ENCODE measurements around the gene FRMD5.
"Not testable (repeated sequence)": the region's sequence is repeated elsewhere in the genome, so short reads cannot be mapped to it uniquely, and the experiment has no call there.

The FRMD5 gene

DNA sequence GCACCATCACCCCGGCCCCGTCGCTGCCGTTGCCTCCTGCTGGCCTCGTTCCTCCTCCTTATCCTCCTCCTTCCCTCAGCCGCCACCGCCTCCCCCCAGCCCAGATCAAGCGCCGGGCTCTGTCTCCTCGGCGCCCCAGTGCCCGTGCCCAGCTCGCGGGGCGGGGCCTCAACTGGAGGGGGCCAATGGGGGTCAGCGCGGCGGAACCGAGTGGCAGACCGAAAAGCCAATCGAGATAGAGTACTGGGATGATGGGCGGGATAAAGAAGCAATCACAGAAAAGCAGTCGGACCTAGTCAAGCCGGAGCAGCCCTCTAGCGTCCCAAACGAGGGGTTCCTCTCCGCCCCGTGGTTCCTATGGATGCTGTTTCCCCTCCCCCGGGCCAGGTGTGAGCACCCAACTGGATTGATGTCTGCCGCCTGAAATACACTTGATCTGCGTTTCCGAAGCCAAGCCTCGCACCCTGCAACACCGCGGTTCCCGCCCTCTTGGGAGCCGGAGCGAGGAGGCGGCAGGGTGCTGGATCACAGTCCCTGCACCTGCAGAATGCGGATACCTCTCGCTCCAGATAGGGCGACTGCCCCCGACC, at the start of gene FRMD5:
FRMD5 (minus strand) TSS at position 121 of the 590 bp plus-strand sequence.
- DNase-seq (ENCODE audit: extremely low spot score, insufficient read length, low read depth) (peak; percentile 83), FAIRE-seq (peak; percentile 95)

DNA sequence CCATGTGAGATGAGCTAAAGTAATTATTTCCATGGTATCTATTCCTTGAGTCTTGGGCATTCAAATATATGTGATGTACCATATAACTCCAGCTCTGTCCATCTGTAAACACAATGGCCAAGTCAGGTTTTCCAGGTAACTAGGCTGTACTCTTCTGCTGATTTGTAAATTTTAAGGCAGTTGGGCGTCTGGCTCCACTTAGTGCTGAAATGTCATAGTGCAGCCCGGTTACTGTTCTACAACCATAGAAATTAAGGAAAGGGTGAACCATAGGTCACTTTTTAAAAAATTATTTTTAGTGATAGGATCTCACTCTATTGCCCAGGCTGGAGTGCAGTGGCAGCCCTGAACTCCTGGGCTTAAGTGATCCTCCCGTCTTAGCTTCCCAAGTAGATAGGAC, 48.8 kb upstream of the FRMD5 start:
- no peak for FAIRE-seq
- DNase-seq (ENCODE audit: extremely low spot score, insufficient read length, low read depth) = no peak

DNA sequence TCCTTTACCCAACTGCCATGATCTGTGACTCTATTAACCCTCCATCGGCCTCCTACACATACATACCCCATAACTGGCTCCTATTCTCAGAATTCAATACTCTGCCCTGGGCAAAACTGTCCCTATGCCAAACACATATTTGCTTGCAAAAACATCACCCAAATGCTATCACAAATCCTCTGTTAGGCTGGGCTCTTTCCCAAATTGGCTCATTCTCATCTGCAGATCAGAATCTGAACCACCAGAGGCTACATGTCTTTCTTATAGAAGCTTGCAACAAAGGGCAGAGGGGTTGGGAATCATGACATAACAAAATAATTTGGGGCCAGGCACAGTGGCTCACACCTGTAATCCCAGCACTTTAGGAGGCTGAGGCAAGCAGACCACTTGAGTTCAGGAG, 48.1 kb upstream of the FRMD5 start:
- FAIRE-seq (no peak), DNase-seq (ENCODE audit: extremely low spot score, insufficient read length, low read depth) (no peak)

DNA sequence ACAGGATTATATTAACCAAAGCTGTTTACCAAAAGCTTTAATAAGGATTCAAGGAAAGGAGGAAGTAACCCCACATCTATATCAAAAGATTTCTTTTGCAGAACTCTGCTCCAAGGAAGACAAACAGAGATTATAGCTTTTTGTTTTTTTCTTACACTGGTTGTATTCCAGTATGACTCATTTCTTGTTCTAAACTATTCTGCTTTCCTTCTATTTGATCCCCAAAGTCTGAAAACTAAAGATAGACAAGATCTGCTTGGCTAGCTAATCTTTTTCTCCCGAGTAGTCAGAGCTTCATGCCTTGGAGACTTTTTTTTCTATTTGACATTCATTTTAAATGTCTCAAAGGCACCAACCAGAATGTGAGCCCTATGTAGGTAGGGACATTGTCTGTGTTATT, 36.8 kb upstream of the FRMD5 start:
- DNase-seq (ENCODE audit: extremely low spot score, insufficient read length, low read depth) (no peak), FAIRE-seq (no peak)

DNA sequence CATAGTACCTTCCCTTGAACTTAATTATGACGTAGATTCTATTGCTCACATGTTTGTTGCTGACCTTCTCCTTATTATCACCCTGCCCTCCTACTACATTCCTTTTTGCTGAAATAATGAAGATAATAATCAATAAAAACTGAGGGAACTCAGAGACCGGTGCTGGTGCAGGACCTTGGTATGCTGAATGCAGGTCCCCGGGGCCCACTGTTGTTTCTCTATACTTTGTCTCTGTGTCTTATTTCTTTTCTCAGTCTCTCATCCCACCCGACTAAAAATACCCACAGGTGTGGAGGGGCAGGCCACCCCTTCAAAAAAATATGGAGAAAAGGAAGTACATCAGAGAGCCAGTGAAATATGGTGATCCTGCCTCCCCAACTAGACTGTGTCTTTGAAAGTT, 34.2 kb upstream of the FRMD5 start:
- FAIRE-seq; DNase-seq (ENCODE audit: extremely low spot score, insufficient read length, low read depth): not testable (repeated sequence)

DNA sequence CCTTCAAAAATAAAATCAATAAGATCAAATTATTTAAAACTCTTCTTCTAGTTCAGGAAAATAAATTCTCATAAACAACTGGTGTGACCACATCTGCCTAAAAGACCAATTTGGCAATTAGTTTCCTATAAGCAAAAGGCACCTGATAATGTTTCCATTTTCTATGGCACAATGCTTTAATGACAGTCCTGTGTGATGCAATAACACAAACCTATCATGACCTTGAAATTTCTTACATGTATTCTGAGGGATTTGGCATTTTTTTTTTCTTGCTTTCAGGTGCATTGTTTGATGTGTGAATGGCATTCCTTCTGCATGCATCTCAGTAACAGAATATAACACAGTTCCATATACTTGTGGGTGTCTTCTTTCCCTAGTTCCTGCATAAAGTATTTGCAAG, 32.5 kb upstream of the FRMD5 start:
- DNase-seq (ENCODE audit: extremely low spot score, insufficient read length, low read depth) (no peak), FAIRE-seq (no peak)

DNA sequence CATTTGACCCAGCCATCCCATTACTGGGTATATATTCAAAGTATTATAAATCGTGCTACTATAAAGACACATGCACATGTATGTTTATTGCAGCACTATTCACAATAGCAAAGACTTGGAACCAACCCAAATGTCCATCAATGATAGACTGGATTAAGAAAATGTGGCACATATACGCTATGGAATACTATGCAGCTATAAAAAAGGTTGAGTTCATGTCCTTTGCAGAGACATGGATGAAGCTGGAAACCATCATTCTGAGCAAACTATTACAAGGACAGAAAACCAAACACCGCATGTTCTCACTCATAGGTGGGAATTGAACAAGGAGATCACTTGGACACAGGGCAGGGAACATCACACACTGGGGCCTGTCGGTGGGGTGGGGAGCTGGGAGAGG, 31.9 kb upstream of the FRMD5 start:
- not testable (repeated sequence) for FAIRE-seq; DNase-seq (ENCODE audit: extremely low spot score, insufficient read length, low read depth)

DNA sequence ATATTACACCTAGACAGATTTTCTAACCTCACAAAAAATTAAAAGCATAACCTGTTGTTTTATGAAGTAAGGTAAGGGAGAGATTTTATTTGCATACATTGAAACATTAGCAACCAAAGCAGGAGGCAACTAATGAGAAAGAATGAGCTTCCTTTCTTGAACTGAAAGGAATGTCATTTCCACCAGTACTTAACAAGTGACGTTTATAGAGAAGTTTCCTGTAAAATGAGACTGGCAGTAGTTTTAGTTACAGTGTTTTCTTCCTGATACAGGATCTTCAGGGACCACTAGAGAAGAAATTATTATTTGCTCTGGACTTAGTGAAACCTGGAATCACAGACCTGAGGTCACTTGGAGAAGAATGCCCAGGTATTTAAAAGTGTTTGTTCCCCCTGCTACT, 27.4 kb upstream of the FRMD5 start:
- DNase-seq (ENCODE audit: extremely low spot score, insufficient read length, low read depth) = no peak
- no peak for FAIRE-seq

DNA sequence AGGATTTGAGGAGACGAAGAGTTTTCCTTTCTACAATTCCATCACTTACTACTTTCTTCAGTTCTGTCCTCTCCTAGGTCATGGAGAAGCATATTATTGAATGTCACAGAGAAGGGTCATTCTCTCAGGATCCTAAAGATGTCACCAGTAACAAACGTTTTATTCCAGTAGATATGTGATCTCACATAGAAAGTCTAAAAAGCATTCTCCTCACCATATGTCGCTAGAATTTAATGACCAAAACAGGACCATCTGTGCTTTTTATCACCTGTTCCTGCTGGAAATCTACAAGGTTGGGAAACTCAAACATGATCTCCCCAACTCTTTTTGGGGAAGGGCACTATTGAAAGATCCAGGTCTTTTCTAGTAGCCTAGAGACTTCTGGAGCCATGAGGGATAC, 24.0 kb upstream of the FRMD5 start:
- FAIRE-seq (no peak), DNase-seq (ENCODE audit: extremely low spot score, insufficient read length, low read depth) (no peak)

DNA sequence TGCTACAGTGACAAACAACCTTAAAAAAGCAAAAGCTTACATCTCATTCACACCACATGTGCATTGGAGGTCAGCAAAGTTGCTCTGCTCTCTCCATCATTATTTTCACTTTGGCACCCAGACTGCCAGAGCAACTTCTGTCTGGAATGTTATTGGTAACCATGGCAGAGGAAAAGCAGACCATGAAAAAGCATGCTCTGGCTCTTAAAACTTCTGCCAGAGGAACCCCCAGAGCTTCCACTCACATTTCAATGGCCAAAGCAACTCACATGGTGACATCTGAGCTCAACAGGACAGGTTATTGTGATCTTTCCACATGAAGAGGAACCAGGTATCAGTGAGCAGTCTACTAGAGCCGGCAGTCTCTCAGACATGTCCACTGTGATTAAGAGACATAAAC, 21.9 kb upstream of the FRMD5 start:
- DNase-seq (ENCODE audit: extremely low spot score, insufficient read length, low read depth) (no peak), FAIRE-seq (no peak)

DNA sequence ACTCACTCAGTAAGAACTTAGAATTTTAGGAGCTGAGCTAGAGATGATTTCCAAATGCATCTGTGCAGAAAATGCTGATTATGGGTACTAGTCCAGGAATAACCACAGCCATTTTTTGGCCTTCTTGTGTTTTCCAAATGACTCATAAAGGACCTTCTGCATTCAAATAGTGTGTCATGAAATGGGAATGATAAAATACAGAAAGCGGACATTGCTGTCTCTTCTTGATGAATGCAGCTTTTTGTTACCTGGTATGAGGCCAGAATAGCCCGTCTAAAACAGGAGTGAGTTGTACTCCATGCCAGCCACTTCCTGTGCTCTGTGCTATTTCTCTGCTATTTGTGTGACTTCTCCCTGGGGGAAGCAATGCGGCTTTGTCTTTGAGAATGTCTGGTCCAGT, 20.5 kb upstream of the FRMD5 start:
- no peak for FAIRE-seq
- DNase-seq (ENCODE audit: extremely low spot score, insufficient read length, low read depth) = no peak

DNA sequence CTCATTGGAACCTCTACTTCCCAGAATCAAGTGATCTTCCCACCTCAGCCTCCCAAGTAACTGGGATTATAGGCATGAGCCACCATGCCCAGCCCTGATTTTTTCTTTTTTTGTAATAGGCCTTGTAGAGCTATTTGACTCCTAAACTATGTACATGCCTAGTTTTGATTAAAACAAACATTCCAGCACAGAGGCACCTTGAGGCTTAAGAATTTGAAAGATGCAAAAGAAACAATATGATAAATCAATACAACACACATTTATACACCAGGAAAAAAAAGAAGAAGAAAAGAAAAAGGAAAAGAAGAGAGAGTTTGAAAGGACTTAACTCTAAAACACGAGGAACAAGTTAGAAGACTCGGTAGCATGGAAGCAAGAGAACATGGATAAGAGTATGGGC, 13.9 kb upstream of the FRMD5 start:
- DNase-seq (ENCODE audit: extremely low spot score, insufficient read length, low read depth) (no peak), FAIRE-seq (no peak)

DNA sequence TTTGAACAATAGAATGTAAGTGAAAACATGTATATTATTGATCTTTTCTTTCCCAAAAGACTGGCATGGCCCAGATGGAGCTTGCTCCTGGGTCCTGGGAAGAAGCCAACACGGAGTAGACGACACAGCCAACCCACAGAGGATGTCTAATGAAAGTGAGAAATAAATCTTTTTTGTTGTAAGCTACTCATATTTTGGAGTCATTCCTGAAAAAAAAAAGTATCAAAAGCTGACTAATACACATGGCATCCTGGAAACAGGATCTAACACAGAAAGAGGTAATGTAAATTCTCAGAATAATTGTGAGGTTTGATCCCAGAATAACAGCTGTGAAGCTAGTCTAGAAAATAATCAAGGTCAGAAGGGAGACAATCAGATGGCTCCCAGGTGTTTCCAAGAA, 12.6 kb upstream of the FRMD5 start:
- FAIRE-seq (no peak), DNase-seq (ENCODE audit: extremely low spot score, insufficient read length, low read depth) (no peak)

DNA sequence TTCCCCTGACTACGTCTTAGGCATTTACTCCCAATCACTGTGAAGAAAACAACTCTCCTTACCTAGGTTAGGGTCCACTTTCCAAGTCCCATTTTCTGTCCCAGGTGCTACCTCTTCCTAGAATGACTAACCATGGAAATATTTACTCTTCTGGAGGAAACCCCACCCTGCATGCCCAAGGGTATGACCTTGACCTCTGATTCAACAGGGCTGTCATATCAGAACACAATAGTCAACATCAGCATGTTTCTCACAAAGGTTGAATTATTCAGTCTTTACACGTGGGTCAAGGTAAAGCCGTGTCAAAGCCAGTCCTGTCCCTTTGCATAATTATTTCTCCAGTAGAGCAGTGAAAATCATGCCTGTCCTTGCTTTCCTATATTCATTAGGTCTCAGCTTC, 4.3 kb upstream of the FRMD5 start:
- no peak for DNase-seq (ENCODE audit: extremely low spot score, insufficient read length, low read depth)

DNA sequence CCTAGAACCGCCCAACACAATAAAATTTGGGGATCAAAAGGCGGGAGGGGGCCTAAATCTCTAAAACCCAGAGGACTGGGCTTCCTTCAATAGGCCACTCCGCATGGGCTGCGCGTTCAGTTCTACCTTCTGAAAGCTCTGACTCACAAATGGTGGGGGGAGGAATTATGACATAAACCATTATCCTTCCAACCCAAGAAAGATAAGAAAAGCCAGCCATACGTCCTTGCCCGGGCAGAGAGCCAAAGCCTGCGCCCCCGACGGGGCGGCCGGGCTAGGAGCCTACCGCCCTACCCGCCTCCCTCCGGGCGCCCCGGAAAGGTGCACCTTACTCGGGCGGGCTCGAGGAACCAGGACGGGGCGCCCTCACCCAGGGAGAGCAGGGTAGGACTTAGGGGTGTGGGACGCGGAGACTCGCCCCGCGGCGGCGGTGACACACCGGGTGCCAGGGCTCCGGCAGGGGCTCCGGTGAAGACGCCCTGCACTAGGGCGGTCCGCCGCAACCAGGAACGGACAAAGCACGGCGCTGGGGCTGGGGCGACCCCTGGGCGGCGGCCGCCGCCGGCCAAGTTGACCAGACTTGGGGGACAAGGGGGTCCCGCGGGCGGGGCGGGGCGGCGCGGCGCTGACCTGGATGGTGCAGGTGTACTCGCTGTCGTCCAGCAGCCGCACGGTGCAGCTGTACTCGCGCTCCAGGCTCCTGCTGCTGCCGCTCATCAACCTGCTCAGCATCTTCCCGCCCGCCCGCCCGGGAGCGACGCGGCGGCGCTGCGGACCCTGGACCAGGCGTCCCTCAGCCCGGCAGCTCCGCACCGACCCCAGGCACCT, 534 bp downstream of the FRMD5 start:
- DNase-seq (ENCODE audit: extremely low spot score, insufficient read length, low read depth) (no peak), FAIRE-seq (no peak)

More for the DNA sequence above, 4.3 kb upstream of the FRMD5 start:
- no peak for FAIRE-seq

DNA sequence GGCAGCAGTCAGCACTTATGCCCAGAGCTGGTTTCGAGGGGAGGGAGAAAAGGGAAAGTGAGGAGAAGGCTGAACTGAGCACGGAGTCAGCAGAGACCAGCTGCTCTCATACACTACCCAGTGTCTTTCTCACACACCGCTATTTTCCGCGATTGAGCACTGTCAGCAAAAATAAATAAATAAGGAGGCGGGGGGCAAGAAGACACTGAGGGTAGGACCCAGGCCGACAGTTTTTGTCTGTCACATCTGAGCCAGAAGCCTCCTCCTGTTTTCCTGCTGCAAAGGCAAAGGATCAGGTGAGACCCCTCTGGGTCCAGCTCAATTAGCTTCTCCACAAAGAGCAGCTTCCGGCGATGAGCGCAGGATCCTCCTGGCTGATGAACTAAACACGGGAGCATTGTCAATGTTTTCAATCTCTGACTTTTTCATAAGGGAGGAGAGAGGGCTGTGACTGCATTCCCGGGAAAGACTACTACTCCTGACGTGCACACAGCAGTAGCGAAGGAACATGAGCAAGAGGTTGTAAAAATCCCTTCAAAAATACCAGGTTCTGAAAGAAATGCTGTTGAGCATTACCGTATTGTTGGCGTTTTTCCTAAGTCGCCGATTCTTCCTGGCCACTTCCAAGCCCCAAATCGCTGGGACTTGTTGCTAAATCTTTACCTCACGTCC, 1.3 kb downstream of the FRMD5 start:
- FAIRE-seq = no peak
- no peak for DNase-seq (ENCODE audit: extremely low spot score, insufficient read length, low read depth)

DNA sequence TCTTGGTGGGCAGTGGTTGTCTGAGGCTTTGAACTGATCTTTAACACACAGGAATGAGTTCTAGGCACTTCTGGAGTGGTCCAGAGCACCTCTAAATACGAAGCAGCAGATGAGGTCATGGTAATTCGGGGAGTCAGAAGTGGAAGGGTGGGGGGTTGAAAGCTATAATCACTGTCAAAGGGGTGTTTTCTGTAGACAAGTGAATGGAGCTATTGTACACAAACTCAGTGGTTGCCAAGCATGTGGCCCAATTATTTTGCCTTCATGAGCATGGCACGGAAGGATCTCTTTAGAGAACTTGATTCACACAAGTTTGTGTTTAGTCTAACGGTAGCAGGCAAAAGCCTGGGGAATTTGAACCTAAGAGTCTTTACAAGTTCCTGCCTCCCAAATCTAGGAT, 6.3 kb downstream of the FRMD5 start:
- no peak for FAIRE-seq
- no peak for DNase-seq (ENCODE audit: extremely low spot score, insufficient read length, low read depth)

DNA sequence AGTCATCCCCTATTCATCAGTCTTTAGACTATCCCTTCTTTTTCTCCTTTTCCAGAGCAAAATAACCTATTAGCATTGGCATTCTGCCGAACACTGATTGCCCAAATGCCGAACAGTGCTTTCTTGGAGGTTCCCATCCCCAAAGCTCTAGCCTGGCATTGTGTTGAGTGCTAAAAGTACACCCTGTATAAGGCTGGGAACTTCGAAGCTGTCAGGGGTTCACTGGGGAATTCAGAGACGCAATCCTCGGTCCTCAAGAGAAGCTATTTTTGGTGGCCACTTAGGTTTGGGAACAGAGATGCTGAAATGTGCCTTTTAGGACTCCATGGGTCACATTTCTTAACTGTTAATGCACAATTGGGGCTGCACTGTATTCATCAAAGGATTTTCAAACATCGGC, 8.4 kb downstream of the FRMD5 start:
- DNase-seq (ENCODE audit: extremely low spot score, insufficient read length, low read depth) = no peak
- FAIRE-seq = no peak

DNA sequence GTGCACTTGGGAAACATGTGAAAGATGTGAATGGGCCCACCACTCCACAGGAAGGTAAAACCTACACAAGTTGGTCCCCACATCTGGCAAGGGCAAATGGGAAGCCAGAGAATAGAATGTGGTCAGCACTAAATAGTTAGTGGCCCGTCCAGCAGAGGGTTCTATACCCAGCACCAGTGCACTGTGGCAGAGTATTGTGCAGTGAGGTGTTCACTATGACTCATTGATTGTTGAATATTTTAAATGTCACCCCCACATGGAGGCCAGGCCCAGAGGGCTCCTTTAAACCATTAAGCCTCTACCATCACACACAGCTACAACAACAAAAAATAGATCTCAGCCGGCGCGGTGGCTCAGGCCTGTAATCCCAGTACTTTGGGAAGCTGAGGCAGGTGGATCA, 11.7 kb downstream of the FRMD5 start:
- no peak for DNase-seq (ENCODE audit: extremely low spot score, insufficient read length, low read depth)
- FAIRE-seq = no peak

DNA sequence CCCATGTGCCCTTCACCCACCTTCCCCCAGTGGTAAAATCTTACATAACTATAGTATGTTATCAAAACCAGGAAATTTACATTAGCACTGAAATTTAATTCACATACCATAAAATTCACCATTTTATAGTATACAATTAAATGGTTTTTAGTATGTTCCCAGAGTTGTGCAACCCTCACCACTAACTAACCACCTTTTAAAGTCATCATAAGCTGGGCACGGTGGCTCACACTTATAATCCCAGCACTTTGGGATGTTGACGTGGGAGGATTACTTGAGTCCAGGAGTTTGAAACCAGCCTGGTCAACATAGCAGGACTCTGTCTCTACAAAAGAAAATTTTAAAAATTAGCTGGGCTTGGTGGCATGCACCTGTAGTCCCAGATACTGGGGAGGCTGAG, 13.7 kb downstream of the FRMD5 start:
- no peak for FAIRE-seq

DNA sequence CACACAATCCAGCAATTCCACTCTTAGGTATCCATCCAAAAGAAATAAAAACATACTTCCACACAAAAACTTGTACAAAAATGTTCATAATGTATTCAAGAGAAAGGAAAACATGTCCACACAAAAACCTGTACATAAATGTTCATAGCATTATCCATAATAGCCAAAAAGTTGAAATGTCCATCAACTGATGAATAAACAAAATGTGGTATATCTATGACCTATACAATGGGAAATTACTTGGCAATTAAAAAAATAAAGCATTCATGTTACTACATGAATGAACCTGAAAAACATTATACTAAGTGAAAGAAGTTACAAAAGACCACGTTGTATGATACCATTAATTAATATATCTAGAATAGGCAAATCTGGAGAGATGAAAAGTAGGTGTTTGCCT, 17.9 kb downstream of the FRMD5 start:
- no peak for DNase-seq (ENCODE audit: extremely low spot score, insufficient read length, low read depth)
- FAIRE-seq = no peak

More for the DNA sequence above, 13.7 kb downstream of the FRMD5 start:
- DNase-seq (ENCODE audit: extremely low spot score, insufficient read length, low read depth) = no peak
